Measurements from ENCODE around the gene STMN1.

GRCh38 chr1:25875856-25876692, 30.1 kb downstream of the STMN1 start:
- TF ChIP-seq CTCF (IDR thresholded peaks at IDR 0.05), result no peak
- no peak for TF ChIP-seq POLR2A (IDR thresholded peaks at IDR 0.05; ENCODE audit: low read depth)
- TF ChIP-seq EP300 (IDR thresholded peaks at IDR 0.05), result no peak

Measured in esophagus muscularis mucosa (tissue), 4 donors.